Keratinocyte (primary cell): ENCODE results near the gene PSMD6. TPM values are rescaled to one million over a fixed set of nuclear protein-coding genes. Genes with fewer than 3 reads are reported as not detected.

Source experiments
- DNase-seq: peaks from one replicate; pipeline ENCODE4 v3.0.0-alpha.2; 2011; ENCODE audit warnings: low read depth, missing footprints, low spot score
- FAIRE-seq: peaks from 2 replicates; lab custom pipeline; 2011; peaks lifted over from hg19 to GRCh38; lab: Jason Lieb, UNC
- H2AFZ ChIP-seq: 2 replicates; pipeline ENCODE4 v1.6.0; 2012; ENCODE audit warnings: low read length, control low read depth, inconsistent platforms; ENCODE audit not compliant: control insufficient read depth
- H3K27ac ChIP-seq: 2 replicates; pipeline ENCODE4 v1.5.1; 2011; ENCODE audit warnings: low read length; ENCODE audit not compliant: control insufficient read depth, insufficient read depth
- H3K27me3 ChIP-seq: 3 replicates; pipeline ENCODE4 v1.6.0; 2011; ENCODE audit warnings: low read length; ENCODE audit not compliant: control insufficient read depth, insufficient read depth; ENCODE audit errors: extremely low read depth
- H3K36me3 ChIP-seq, 2 experiments: 2 replicates in 1 of 2; 3 replicates in 1 of 2; pipeline ENCODE4 v1.5.1; 2011; ENCODE audit warnings: low read length in 2 of 2, mild to moderate bottlenecking in 1 of 2; ENCODE audit not compliant: control insufficient read depth in 2 of 2, insufficient read depth in 2 of 2; ENCODE audit errors: extremely low read depth in 1 of 2
- H3K4me1 ChIP-seq: 3 replicates; pipeline ENCODE4 v1.5.1; 2011; ENCODE audit warnings: low read length; ENCODE audit not compliant: control insufficient read depth, insufficient read depth; ENCODE audit errors: extremely low read depth
- H3K4me2 ChIP-seq: 3 replicates; pipeline ENCODE4 v1.6.0; 2011; ENCODE audit warnings: low read depth, low read length; ENCODE audit not compliant: control insufficient read depth, insufficient read depth; ENCODE audit errors: extremely low read depth
- H3K4me3 ChIP-seq, 3 experiments: fragments of 200-600 bp in 1 of 3; sonication (generic) in 1 of 3; 2 replicates in 2 of 3; 3 replicates in 1 of 3; pipeline ENCODE4 v1.5.1; 2011 to 2016; ENCODE audit warnings: low read length in 3 of 3, mild to moderate bottlenecking in 3 of 3, control low read depth in 2 of 3, inconsistent platforms in 1 of 3, low read depth in 1 of 3, mixed read lengths in 1 of 3, mixed run types in 1 of 3, moderate library complexity in 1 of 3; ENCODE audit not compliant: control insufficient read depth in 2 of 3, insufficient read depth in 2 of 3; ENCODE audit errors: extremely low read depth in 1 of 3
- H3K79me2 ChIP-seq: 2 replicates; pipeline ENCODE4 v1.6.0; 2012; ENCODE audit warnings: low read length; ENCODE audit not compliant: control insufficient read depth, insufficient read depth
- H3K9ac ChIP-seq: 3 replicates; pipeline ENCODE4 v1.6.0; 2011; ENCODE audit warnings: low read length; ENCODE audit not compliant: control insufficient read depth, insufficient read depth; ENCODE audit errors: extremely low read depth
- H3K9me1 ChIP-seq: 3 replicates; pipeline ENCODE4 v1.6.0; 2011; ENCODE audit warnings: low read length; ENCODE audit not compliant: control insufficient read depth, insufficient read depth; ENCODE audit errors: extremely low read depth
- H3K9me3 ChIP-seq: 2 replicates; pipeline ENCODE4 v1.5.1; 2012; ENCODE audit warnings: low read depth, low read length; ENCODE audit not compliant: control insufficient read depth
- H4K20me1 ChIP-seq: 3 replicates; pipeline ENCODE4 v1.6.0; 2011; ENCODE audit warnings: low read length; ENCODE audit not compliant: control insufficient read depth, insufficient read depth; ENCODE audit errors: extremely low read depth
- EZH2 ChIP-seq: IDR thresholded peaks from one replicate; pipeline ENCODE4 v1.6.1; 2012; ENCODE audit warnings: inconsistent platforms, mild to moderate bottlenecking, low read length, moderate library complexity
- dilution Hi-C: fragments of 300-500 bp; cut with MboI; formaldehyde crosslinking; loops from one replicate; pipeline ENCODE4 v1.7.0; 2020; ENCODE audit warnings: low sequenced_read_pairs; ENCODE audit not compliant: extremely low pct_ligation_motif_present
- polyA plus RNA-seq, 5 experiments: library from polyadenylated mRNA; depleted of rRNA in 3 of 5; stranded (reverse) in 3 of 5; stranded (forward) in 1 of 5; unstranded in 1 of 5; fragments of >200 nt; gene quantifications; 1 replicate in 1 of 5; 2 replicates in 3 of 5; 3 replicates in 1 of 5; pipeline versions ENCODE4 v1.2.1 to v1.2.3, GENCODE V29; 2011 to 2012; ENCODE audit warnings: missing spikeins in 2 of 5, low read depth in 1 of 5, low replicate concordance in 1 of 5
- small RNA-seq, 3 experiments: library from RNA; depleted of rRNA; stranded (forward); fragments of <200 nt; gene quantifications; one replicate each; pipeline ENCODE3, GENCODE V24; 2012; ENCODE audit warnings: low read depth in 3 of 3, low replicate concordance in 1 of 3; ENCODE audit not compliant: insufficient read length in 3 of 3
- TF ChIP-seq, protein P1 (sequence below), 3 experiments: IDR thresholded peaks in 1 of 3; conservative IDR thresholded peaks in 1 of 3; optimal IDR thresholded peaks in 1 of 3; 2 replicates in 2 of 3; 3 replicates in 1 of 3; pipeline versions ENCODE3 to v1.5.1; 2011; ENCODE audit warnings: low read length in 3 of 3, mild to moderate bottlenecking in 3 of 3, moderate library complexity in 2 of 3, control low read depth in 1 of 3, inconsistent platforms in 1 of 3; ENCODE audit not compliant: insufficient read depth in 2 of 3; ENCODE audit errors: extremely low read depth in 1 of 3

The PSMD6 gene
- polyA plus RNA-seq, 1 donor (not counting 4 experiments of a cell fraction or from before 2014, with no cell fraction given): 100 TPM

DNA sequence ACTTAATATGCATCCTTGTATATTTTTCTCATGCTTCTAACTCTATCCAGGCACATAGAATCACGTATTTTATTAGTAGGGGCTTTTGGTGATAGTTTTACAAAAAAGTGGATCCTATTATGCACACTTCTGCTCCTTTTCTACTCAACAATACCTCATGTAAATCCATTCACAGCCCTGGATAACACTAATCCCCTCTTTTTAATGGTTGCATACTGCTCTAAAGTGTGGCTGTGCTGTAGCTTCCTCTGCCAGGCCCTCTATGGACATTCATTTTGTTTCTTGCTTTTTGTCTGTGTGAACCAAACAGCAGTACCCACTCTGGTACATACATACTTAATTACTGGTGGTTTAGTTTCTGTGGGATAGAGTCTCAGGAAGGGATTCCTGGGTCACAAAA is 59.8 kb downstream of the PSMD6 start:
- TF ChIP-seq, protein P1, sequence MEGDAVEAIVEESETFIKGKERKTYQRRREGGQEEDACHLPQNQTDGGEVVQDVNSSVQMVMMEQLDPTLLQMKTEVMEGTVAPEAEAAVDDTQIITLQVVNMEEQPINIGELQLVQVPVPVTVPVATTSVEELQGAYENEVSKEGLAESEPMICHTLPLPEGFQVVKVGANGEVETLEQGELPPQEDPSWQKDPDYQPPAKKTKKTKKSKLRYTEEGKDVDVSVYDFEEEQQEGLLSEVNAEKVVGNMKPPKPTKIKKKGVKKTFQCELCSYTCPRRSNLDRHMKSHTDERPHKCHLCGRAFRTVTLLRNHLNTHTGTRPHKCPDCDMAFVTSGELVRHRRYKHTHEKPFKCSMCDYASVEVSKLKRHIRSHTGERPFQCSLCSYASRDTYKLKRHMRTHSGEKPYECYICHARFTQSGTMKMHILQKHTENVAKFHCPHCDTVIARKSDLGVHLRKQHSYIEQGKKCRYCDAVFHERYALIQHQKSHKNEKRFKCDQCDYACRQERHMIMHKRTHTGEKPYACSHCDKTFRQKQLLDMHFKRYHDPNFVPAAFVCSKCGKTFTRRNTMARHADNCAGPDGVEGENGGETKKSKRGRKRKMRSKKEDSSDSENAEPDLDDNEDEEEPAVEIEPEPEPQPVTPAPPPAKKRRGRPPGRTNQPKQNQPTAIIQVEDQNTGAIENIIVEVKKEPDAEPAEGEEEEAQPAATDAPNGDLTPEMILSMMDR (optimal IDR thresholded peaks at IDR 0.05 in 1 of 3, IDR thresholded peaks at IDR 0.05 in 1 of 3, conservative IDR thresholded peaks at IDR 0.05 in 1 of 3; ENCODE audit: extremely low read depth in 1 of 3, insufficient read depth in 2 of 3, low read length in 3 of 3): no peak
- TF ChIP-seq EZH2: no peak
- H3K4me2 ChIP-seq: no peak overlapping the region
- H3K9ac ChIP-seq: no peak overlapping the region
- H3K79me2 ChIP-seq: peaks cover 31% of the 10 kb centered on the region
- no peaks in the 10 kb centered on the region for H3K27me3 ChIP-seq
- peaks cover 35% of the 10 kb centered on the region for H3K4me1 ChIP-seq
- H3K9me3 ChIP-seq: no peaks in the 10 kb centered on the region
- peaks cover 0 to 7% of the 10 kb centered on the region in 2 experiments for H3K36me3 ChIP-seq
- dilution Hi-C loops: no loop called here
- no peaks in the 10 kb centered on the region for H3K9me1 ChIP-seq
- H3K4me3 ChIP-seq: no peak overlapping the region
- no peaks in the 10 kb centered on the region for H4K20me1 ChIP-seq
- H2AFZ ChIP-seq: no peak overlapping the region
- H3K27ac ChIP-seq: no peak overlapping the region
- FAIRE-seq (no peak), DNase-seq (no peak)

DNA sequence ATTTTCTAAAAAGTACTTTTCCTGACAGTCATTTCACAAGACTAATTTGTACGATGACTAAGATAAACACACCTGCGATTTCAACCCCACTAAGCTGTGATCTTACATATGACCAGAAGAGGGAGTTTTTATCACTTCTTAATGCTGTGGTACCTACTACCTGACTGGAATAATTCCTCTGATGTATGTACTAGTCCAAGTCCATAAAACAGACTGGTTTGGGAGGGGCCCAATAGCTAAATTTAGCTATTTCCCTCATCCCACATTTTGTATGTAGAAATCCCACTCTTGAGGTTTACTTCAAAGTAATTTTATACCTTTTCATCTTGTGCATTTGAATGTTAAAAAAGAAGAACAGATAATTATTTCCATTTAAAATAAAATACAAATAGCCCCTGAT is 61.4 kb downstream of the PSMD6 start:
- Histone ChIP-seq H3K4me3 (no peak overlapping the region), H3K27ac (no peak overlapping the region), H3K36me3 (peaks cover 0 to 7% of the 10 kb centered on the region in 2 experiments), H3K4me2 (no peak overlapping the region), H2AFZ (no peak overlapping the region), H3K79me2 (peaks cover 38% of the 10 kb centered on the region), H3K9me1 (no peaks in the 10 kb centered on the region), H3K27me3 (no peaks in the 10 kb centered on the region), H3K9me3 (no peaks in the 10 kb centered on the region), H3K9ac (no peak overlapping the region), H4K20me1 (no peaks in the 10 kb centered on the region), H3K4me1 (peaks cover 19% of the 10 kb centered on the region)
- dilution Hi-C loops: no loop called here
- peak; percentile 54 for DNase-seq
- TF ChIP-seq, protein P1 (optimal IDR thresholded peaks at IDR 0.05 in 1 of 3, IDR thresholded peaks at IDR 0.05 in 1 of 3, conservative IDR thresholded peaks at IDR 0.05 in 1 of 3; ENCODE audit: extremely low read depth in 1 of 3, insufficient read depth in 2 of 3, low read length in 3 of 3): peak in 2 of 3 experiments; percentile 41 to 56
- no peak for TF ChIP-seq EZH2
- FAIRE-seq: peak; percentile 5

Small RNA genes lying within 50 kb of the gene (small RNA-seq; reads per million reads assigned to genes)
- gene RF00012: 0 reads per million in 3 experiments

Other genes starting within 250 kb of the PSMD6 start
- gene C3orf49, start 204.2 kb downstream of the PSMD6 start, polyA plus RNA-seq: not detected in 3 replicates
- gene THOC7, start 159.7 kb downstream of the PSMD6 start, polyA plus RNA-seq: 64.3 to 131 TPM (median 85.5 TPM) in 3 replicates
- gene ATXN7, start 159.6 kb downstream of the PSMD6 start, polyA plus RNA-seq: 8.5 to 12.1 TPM (median 8.8 TPM) in 3 replicates
- not detected in 3 replicates for gene SCAANT1, start 111.1 kb downstream of the PSMD6 start, polyA plus RNA-seq
- gene PRICKLE2, start 202.0 kb upstream of the PSMD6 start, polyA plus RNA-seq: 7.0 to 8.6 TPM (median 7.8 TPM) in 3 replicates